Right lung (tissue), 5 donors: ENCODE measurements around the gene IDH1. TPM values are rescaled to one million over a fixed set of nuclear protein-coding genes. Genes with fewer than 3 reads are reported as not detected.
"Not testable (repeated sequence)": the region's sequence is repeated elsewhere in the genome, so short reads cannot be mapped to it uniquely, and the experiment has no call there.

ENCODE experiments used
- DNase-seq, 2 donors: peaks; one replicate each; pipeline ENCODE4 v3.0.0-alpha.2; 2013
- polyA plus RNA-seq, 5 donors: library from polyadenylated mRNA; unstranded; fragments of 120-200 nt; gene quantifications; one replicate each; pipeline versions ENCODE4 v1.2.1 to v1.2.3, GENCODE V29; 2013; ENCODE audit warnings: inconsistent platforms in 1 of 5, low replicate concordance in 1 of 5; ENCODE audit not compliant: insufficient read length in 5 of 5, insufficient read depth in 1 of 5

The IDH1 gene
- polyA plus RNA-seq, 5 donors: 83.2 to 101 (median 87.5) TPM

- DNase-seq: peak; percentile 96
These were observed 11.1 kb upstream of the IDH1 start, which contains the start of gene PIKFYVE for GRCh38 chr2:208265801-208266552. PIKFYVE (plus strand) TSS chr2:208266255; CDS start chr2:208271520, 5,265 bp downstream.

- no peak for DNase-seq
These were observed 10.5 kb upstream of the IDH1 start for GRCh38 chr2:208265371-208265800.

- DNase-seq: not testable (repeated sequence)
These were observed 2.3 kb upstream of the IDH1 start for GRCh38 chr2:208256849-208257813.

- DNase-seq: no peak
These were observed 1.4 kb upstream of the IDH1 start for GRCh38 chr2:208256192-208256782.

- DNase-seq: no peak
These were observed 761 bp upstream of the IDH1 start for GRCh38 chr2:208255557-208256106.

GRCh38 chr2:208254118-208254870, 577 bp downstream of the IDH1 start:
- DNase-seq: peak; percentile 78 to 83

GRCh38 chr2:208253600-208254117, 1.2 kb downstream of the IDH1 start:
- peak in 1 of 2 donors; percentile 3 for DNase-seq

GRCh38 chr2:208252716-208253492, 2.0 kb downstream of the IDH1 start:
- no peak for DNase-seq

- DNase-seq: no peak
These were observed 3.8 kb downstream of the IDH1 start for GRCh38 chr2:208251098-208251497.

- DNase-seq: no peak
These were observed 4.5 kb downstream of the IDH1 start for GRCh38 chr2:208250388-208250787.

- DNase-seq: no peak
These were observed 5.6 kb downstream of the IDH1 start for GRCh38 chr2:208249296-208249695.

GRCh38 chr2:208248601-208249000, 6.3 kb downstream of the IDH1 start:
- DNase-seq: no peak

GRCh38 chr2:208245746-208246145, 9.1 kb downstream of the IDH1 start:
- no peak for DNase-seq

- DNase-seq: no peak
These were observed 10.4 kb downstream of the IDH1 start for GRCh38 chr2:208244422-208244821.

GRCh38 chr2:208240619-208241209, 14.2 kb downstream of the IDH1 start:
- DNase-seq: no peak

GRCh38 chr2:208239770-208240493, 14.9 kb downstream of the IDH1 start:
- DNase-seq: no peak

GRCh38 chr2:208235860-208236259, 19.0 kb downstream of the IDH1 start:
- DNase-seq: no peak

GRCh38 chr2:208234786-208235185, 20.1 kb downstream of the IDH1 start:
- DNase-seq: no peak

- no peak for DNase-seq
These were observed 26.4 kb downstream of the IDH1 start for GRCh38 chr2:208228476-208228875.
